H1 (cell line): ENCODE results near the gene CLEC4F. TPM values are rescaled to one million over a fixed set of nuclear protein-coding genes. Genes with fewer than 3 reads are reported as not detected.

Experiments
- KDM4A ChIP-seq: IDR thresholded peaks from one replicate; pipeline ENCODE4 v1.7.1; 2012; ENCODE audit warnings: low read depth, mild to moderate bottlenecking, moderate library complexity, low read length, inconsistent platforms; ENCODE audit not compliant: severe bottlenecking
- NRF1 ChIP-seq: IDR thresholded peaks from 2 replicates; pipeline ENCODE4 v1.6.1; 2011; ENCODE audit warnings: mild to moderate bottlenecking, low read depth, low read length, improper control_type of control experiment
- TAF1 ChIP-seq: IDR thresholded peaks from 2 replicates; pipeline ENCODE4 v1.6.1; 2011; ENCODE audit warnings: mild to moderate bottlenecking, low read depth, low read length
- polyA plus RNA-seq, 7 experiments: library from polyadenylated mRNA; depleted of rRNA in 3 of 7; stranded (reverse) in 5 of 7; unstranded in 2 of 7; fragments of >200 nt in 5 of 7; fragments of 200-250 nt in 2 of 7; gene quantifications; 1 replicate in 5 of 7; 2 replicates in 1 of 7; 4 replicates in 1 of 7; pipeline versions ENCODE4 v1.2.1 to v1.2.3, GENCODE V29; 2011 to 2013; ENCODE audit warnings: missing spikeins in 2 of 7, mixed read lengths in 2 of 7
- total RNA-seq: library from RNA; stranded (reverse); fragmentation: NEBNext Ultra II Directional; extraction: Animal tissue kit (Norgen Biotek cat#: 25700); gene quantifications from 2 replicates; pipeline ENCODE4 v1.2.1, GENCODE V29; 2021
- TF ChIP-seq, protein P1 (sequence below): fragments of 300-600 bp; sonication (generic); IDR thresholded peaks from 2 replicates; pipeline ENCODE4 v1.7.1; 2012; ENCODE audit warnings: low read length, moderate library complexity, mild to moderate bottlenecking, inconsistent platforms; ENCODE audit not compliant: insufficient replicate concordance

The CLEC4F gene
- total and polyA plus RNA-seq, 2 of the 8 experiments (the other 6 are each of a cell fraction or from before 2014, with no cell fraction given), result not detected

DNA sequence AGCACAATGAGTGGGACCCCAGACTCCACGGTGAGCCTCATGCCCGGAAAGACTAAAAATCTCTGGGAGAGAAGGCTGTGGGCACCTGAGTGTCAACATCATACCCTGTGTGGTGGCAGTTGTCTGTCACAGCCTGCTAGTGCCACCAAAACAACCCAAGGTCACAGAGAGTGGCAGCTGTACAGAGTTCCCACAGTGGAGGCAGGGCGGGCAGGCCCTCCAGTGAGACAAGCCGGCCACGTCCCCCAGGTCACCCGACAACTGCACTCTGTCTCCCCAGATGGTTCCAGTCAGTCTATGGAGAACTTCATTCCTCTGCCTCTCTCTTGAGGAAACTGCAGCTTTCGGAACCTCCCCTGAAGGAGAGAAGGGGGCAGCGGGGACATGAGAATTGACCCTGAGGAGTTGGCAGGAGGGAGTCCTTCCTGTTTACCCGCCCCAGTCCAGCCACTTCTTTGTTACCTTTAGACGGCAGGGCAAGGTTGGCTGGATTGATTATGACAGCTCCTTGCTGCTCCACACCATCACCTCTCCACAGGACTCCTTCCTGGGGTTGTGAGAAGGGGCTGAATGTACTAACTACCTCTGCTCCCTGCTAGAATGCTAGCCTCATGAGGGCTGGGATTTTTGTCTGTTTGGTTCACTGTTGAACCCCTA, 18.7 kb downstream of the CLEC4F start (continued):
- TF ChIP-seq, protein P1, sequence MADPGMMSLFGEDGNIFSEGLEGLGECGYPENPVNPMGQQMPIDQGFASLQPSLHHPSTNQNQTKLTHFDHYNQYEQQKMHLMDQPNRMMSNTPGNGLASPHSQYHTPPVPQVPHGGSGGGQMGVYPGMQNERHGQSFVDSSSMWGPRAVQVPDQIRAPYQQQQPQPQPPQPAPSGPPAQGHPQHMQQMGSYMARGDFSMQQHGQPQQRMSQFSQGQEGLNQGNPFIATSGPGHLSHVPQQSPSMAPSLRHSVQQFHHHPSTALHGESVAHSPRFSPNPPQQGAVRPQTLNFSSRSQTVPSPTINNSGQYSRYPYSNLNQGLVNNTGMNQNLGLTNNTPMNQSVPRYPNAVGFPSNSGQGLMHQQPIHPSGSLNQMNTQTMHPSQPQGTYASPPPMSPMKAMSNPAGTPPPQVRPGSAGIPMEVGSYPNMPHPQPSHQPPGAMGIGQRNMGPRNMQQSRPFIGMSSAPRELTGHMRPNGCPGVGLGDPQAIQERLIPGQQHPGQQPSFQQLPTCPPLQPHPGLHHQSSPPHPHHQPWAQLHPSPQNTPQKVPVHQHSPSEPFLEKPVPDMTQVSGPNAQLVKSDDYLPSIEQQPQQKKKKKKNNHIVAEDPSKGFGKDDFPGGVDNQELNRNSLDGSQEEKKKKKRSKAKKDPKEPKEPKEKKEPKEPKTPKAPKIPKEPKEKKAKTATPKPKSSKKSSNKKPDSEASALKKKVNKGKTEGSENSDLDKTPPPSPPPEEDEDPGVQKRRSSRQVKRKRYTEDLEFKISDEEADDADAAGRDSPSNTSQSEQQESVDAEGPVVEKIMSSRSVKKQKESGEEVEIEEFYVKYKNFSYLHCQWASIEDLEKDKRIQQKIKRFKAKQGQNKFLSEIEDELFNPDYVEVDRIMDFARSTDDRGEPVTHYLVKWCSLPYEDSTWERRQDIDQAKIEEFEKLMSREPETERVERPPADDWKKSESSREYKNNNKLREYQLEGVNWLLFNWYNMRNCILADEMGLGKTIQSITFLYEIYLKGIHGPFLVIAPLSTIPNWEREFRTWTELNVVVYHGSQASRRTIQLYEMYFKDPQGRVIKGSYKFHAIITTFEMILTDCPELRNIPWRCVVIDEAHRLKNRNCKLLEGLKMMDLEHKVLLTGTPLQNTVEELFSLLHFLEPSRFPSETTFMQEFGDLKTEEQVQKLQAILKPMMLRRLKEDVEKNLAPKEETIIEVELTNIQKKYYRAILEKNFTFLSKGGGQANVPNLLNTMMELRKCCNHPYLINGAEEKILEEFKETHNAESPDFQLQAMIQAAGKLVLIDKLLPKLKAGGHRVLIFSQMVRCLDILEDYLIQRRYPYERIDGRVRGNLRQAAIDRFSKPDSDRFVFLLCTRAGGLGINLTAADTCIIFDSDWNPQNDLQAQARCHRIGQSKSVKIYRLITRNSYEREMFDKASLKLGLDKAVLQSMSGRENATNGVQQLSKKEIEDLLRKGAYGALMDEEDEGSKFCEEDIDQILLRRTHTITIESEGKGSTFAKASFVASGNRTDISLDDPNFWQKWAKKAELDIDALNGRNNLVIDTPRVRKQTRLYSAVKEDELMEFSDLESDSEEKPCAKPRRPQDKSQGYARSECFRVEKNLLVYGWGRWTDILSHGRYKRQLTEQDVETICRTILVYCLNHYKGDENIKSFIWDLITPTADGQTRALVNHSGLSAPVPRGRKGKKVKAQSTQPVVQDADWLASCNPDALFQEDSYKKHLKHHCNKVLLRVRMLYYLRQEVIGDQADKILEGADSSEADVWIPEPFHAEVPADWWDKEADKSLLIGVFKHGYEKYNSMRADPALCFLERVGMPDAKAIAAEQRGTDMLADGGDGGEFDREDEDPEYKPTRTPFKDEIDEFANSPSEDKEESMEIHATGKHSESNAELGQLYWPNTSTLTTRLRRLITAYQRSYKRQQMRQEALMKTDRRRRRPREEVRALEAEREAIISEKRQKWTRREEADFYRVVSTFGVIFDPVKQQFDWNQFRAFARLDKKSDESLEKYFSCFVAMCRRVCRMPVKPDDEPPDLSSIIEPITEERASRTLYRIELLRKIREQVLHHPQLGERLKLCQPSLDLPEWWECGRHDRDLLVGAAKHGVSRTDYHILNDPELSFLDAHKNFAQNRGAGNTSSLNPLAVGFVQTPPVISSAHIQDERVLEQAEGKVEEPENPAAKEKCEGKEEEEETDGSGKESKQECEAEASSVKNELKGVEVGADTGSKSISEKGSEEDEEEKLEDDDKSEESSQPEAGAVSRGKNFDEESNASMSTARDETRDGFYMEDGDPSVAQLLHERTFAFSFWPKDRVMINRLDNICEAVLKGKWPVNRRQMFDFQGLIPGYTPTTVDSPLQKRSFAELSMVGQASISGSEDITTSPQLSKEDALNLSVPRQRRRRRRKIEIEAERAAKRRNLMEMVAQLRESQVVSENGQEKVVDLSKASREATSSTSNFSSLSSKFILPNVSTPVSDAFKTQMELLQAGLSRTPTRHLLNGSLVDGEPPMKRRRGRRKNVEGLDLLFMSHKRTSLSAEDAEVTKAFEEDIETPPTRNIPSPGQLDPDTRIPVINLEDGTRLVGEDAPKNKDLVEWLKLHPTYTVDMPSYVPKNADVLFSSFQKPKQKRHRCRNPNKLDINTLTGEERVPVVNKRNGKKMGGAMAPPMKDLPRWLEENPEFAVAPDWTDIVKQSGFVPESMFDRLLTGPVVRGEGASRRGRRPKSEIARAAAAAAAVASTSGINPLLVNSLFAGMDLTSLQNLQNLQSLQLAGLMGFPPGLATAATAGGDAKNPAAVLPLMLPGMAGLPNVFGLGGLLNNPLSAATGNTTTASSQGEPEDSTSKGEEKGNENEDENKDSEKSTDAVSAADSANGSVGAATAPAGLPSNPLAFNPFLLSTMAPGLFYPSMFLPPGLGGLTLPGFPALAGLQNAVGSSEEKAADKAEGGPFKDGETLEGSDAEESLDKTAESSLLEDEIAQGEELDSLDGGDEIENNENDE, result no peak
- TF ChIP-seq NRF1 (no peak), TAF1 (no peak), KDM4A (no peak)
